Measurements from ENCODE around the gene TCF3. TPM values are rescaled to one million over a fixed set of nuclear protein-coding genes. Genes with fewer than 3 reads are reported as not detected.

The TCF3 gene
- total and polyA plus RNA-seq, 4 donors, result 5.2 to 119 (median 12.8) TPM

- Histone ChIP-seq H3K36me3 (ENCODE audit: control insufficient read depth in 4 of 4, insufficient read depth in 3 of 4, low read depth in 1 of 4, low read length in 3 of 4) (peaks cover 2 to 46% (median 14%) of the 10 kb centered on the region in 4 donors), H3K9me3 (ENCODE audit: control insufficient read depth in 4 of 4, low read length in 3 of 4) (no peaks in the 10 kb centered on the region), H3K4me3 (ENCODE audit: low read depth in 1 of 3, low read length in 3 of 3) (no peak overlapping the region), H3K27me3 (ENCODE audit: control insufficient read depth in 4 of 4, insufficient read depth in 4 of 4, low read length in 3 of 4) (no peaks in the 10 kb centered on the region), H3K27ac (ENCODE audit: low read depth in 1 of 2, low read length in 2 of 2) (no peak overlapping the region), H3K9ac (ENCODE audit: low read depth in 1 of 2, low read length in 2 of 2) (no peak overlapping the region), H3K4me1 (ENCODE audit: control insufficient read depth in 4 of 4, insufficient read depth in 4 of 4, low read length in 3 of 4) (peaks cover 0 to 2% (median 0%) of the 10 kb centered on the region in 4 donors)
- TF ChIP-seq HNF4A (conservative IDR thresholded peaks at IDR 0.05), result no peak
- TF ChIP-seq TAF1 (conservative IDR thresholded peaks at IDR 0.05), result no peak
- TF ChIP-seq ZBTB33 (IDR thresholded peaks at IDR 0.05), result no peak
- no peak for TF ChIP-seq ATF3 (IDR thresholded peaks at IDR 0.05)
- TF ChIP-seq NR2F2 (IDR thresholded peaks at IDR 0.05), result no peak
- no peak for TF ChIP-seq EGR1 (IDR thresholded peaks at IDR 0.05; ENCODE audit: low read depth in 2 of 2)
- no peak for TF ChIP-seq HNF4G (IDR thresholded peaks at IDR 0.05)
- no peak for TF ChIP-seq RAD21 (IDR thresholded peaks at IDR 0.05)
- no peak for TF ChIP-seq MAX (IDR thresholded peaks at IDR 0.05)
- TF ChIP-seq CTCF (IDR thresholded peaks at IDR 0.05; ENCODE audit: low read depth, low read length, missing input control), result no peak
- TF ChIP-seq YY1 (IDR thresholded peaks at IDR 0.05), result no peak
- no peak for TF ChIP-seq RXRA (IDR thresholded peaks at IDR 0.05)
- TF ChIP-seq GABPA (IDR thresholded peaks at IDR 0.05 in 1 of 2, conservative IDR thresholded peaks at IDR 0.05 in 1 of 2), result no peak
- no peak for TF ChIP-seq FOXA1 (IDR thresholded peaks at IDR 0.05)
- no peak for TF ChIP-seq SP1 (IDR thresholded peaks at IDR 0.05)
- no peak for TF ChIP-seq REST (IDR thresholded peaks at IDR 0.05)
- WGBS, result 89% methylated on average over 9 of the region's 9 CpGs
- no peak for DNase-seq (ENCODE audit: low spot score)
These were observed 39.3 kb downstream of the TCF3 start for GRCh38 chr19:1613146-1613545.
